ENCODE results near the gene SUSD3.

Gene SUSD3

GRCh38 chr9:93127395-93127911 is 69.0 kb downstream of the SUSD3 start:
- peak; percentile 41 for DNase-seq

- DNase-seq, result no peak
These were observed 69.7 kb downstream of the SUSD3 start for GRCh38 chr9:93128011-93128714.

DNA sequence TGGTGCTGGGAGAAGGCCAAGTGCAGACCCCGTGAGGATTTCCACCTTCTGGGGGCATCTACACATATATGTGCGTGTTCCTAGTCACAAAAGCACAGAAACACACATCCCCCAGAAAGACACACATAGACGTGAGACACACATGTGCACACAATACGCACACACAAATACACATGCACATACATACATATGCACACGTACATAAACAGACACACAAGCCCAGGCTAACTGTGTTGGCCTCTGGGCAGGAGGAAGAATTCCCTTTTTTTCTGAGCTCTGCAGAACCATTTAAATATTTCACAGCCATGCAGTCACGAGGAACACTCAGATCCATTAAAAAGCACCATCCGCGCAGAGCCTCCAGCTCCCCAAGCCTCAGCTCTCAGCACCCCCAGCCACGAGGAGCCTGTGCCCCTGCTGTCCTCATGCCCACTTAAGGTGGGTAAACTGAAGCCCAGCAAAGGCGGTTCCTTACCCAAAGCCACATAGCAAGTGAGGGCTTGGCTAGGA is 70.3 kb downstream of the SUSD3 start:
- DNase-seq, result no peak

GRCh38 chr9:93129286-93129685 is 70.8 kb downstream of the SUSD3 start:
- no peak for DNase-seq

GRCh38 chr9:93129691-93130500 is 71.4 kb downstream of the SUSD3 start:
- no peak for DNase-seq

DNA sequence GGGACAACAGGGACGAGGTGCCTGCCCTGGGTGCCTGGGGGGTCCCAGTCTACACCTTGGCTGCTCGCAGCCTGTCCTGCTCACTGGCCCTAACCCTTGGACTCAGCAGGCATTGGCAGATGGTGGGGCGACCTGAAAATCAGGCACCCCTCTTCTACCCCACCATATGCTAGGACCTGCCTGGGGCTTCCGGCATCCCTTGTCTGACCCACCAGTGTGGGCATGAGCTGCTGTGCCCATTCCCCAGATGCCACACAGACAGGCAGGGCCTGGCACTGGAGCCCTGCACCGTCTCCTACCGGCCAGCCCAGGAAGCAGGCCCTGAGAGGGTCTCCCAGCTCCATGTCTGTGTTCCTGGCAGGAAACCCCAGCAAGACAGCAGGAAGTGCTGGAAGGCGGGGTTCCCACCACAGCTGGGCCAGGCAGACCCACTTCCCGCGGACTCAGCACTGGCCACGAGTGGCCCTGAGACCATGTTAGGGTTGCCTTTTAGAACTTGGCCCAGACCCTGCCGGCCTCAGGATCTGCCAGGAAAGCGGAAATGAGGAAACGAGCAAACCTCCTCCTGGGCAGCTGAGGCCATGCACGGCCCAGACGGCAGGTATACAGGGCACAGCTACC is 72.5 kb downstream of the SUSD3 start:
- DNase-seq, result peak; percentile 25

DNA sequence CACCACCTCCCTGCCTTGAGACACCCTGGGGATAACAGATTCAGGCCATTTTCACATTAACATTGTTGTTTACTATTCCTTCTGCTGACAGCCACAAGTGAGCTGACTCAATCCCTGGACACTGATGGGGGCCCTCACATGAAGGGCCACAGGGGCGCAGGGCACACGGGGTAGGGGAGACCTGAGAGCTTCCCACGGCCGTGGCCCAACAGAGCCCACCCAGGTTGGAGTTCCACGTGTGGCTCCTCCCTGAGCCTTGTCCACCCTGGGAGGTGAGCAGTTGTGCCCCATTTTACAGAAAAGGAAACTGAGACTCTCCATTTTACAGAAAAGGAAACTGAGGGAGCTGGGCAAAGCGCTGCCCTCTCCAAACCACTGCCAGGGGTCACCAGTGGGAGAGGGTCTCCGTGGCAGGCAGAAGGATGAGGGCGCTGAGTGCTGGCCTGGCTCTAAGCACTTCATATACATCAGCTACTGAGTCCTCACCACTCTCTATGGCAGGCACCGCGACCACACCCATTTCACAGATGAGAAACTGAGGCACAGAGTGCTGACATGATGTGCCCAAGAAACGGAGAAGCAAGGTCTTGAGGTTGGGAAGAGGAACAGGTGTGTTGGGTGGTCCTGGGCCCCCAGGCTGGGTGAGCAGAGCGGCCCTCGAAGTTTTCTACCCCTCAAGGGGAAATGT is 73.2 kb downstream of the SUSD3 start:
- no peak for DNase-seq

- DNase-seq, result no peak
These were observed 73.9 kb downstream of the SUSD3 start for GRCh38 chr9:93132287-93132927.

DNA sequence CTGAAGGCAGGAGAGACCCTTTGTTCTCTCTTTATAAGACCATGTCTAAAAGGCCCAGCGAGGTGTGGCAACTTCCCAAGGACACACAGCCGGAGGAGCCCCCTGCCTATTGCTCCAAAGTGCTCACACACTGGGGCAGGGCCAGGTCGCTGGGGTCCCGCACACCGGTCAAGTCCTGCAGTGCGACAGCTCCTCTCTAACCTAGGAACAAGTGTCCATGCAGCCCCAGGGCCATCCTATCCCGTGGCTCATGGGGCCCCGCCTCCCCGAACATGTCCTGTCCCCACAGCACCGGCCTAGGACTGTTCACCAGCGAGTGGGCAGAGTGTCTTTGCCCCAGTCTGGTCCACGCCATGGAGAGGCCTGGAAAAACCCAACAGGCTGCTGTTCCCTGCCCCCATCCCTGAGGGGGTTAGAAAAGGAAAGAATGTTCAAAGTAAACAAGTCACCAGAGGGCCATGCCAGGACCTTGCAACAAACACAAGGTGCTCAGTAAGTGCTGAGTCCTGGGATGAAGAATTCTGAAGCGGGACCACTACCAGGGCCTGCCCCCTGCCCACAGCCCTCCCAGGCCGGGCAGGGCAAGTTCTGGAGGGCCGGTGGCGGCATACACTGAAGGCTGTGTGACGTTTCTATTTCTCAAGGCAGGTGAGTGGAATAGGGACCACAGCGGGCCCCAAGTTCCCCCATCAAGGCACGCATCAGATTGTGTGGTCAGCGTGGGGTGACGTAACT is 74.6 kb downstream of the SUSD3 start:
- peak; percentile 81 for DNase-seq

- DNase-seq, result no peak
These were observed 75.1 kb downstream of the SUSD3 start for GRCh38 chr9:93133681-93134014.

DNA sequence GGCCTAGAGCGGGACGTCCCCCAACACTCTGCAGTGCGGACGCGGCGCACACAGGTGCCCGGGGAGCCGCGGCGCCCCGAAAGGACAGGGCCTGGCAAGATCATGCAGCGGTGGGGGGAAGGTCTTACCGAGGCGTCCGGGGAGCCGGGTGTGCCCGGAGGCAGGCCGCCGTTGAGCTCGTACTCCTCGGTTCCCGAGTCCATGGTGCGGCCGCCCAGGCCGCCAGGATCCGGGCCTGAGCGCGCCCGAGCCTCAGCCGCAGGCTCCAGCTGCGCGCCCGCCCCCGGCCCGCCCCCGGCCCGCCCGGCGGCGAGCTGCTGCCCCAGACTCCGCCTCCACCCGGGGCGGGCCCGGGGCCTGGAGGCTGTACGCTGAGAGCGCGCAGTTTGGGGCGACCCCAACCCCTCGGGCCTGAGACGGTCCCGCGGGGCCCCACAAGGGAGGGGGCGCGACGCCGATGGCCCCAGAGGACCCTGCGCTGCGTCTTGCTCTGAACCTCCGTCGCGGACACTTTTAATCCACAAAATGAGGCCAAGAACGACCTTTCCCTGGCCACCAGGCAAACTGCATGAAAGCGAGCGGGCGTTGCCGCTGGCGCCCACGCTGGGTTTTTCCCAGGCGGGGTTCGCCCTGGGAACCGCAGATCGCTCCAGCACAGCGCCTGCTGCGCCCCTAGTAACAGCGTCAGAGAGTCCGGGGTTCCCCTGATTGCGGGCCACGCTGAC is 75.7 kb downstream of the SUSD3 start, which contains the start of gene NINJ1:
TSS of gene NINJ1 (minus strand) at position 237 of the 725 bp plus-strand sequence. CDS start at position 203, 34 bp downstream.
- DNase-seq, result peak; percentile 37

All from MV-4-11 (cell line).